CD1c-positive myeloid dendritic cell (primary cell): ENCODE results near the gene RPS3.

Experiments used
- DNase-seq: peaks from one replicate; pipeline ENCODE4 v3.0.0-alpha.2; 2016; ENCODE audit errors: extremely low spot score

RPS3 gene

DNA sequence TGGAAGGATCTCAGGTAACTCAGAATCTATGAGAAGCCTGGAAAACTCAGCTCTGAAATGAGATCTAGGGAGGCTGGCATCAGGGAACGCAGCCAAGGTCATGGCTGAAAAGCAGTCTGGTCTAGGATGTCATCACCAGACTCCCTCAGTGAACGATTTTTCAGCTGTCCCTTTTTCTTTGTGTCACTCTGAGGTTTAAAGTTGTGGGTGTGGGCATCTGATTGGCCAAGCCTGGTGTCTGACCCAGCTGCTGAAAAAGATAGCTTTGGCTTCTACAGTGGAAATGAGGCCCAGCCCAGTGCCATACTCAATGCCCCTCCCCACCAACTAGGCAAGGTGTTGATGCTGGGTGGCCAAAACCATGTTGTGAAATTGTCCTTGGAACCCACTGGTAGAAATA, 14.5 kb downstream of the RPS3 start:
- no peak for DNase-seq

DNA sequence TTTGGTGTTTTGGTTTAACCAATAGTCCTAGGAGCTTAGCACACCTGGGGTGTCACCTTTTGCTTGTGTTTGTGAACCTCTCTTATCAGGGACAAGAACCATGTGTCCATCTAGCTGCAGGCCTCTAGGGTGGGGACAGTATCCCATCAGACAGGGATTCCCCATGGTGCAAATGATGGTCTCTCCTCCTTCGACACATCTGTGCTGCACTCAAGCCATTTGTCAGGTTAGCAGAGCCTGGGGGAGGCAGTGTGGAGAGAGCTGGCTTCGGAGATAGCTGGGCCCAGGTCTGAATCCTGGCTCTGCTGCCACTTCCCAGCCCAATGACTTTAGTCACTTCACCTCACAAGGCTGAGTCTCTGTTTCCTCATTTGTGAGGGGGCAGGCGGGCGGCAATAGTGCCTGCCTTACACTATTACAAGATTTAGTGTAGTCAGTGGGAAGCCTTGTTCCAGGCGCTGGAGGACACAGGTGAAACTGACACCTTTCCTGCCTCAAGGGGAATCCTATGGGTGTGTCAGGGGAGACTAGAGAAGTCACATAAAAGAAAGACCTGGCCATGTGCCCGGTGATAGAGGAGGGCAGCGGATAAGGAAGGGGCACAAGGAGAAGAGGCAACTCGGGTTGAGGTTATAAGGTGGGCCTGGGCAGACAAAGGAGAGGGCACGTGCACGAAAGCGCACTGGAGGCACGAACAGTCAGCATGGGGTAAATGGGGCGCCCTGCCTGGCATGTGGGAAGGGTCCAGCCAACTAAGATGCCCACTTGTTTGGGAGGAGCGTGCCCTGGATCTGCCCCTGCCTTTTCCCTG, 21.1 kb downstream of the RPS3 start:
- no peak for DNase-seq

GRCh38 chr11:75421035-75421602, 21.8 kb downstream of the RPS3 start:
- no peak for DNase-seq

DNA sequence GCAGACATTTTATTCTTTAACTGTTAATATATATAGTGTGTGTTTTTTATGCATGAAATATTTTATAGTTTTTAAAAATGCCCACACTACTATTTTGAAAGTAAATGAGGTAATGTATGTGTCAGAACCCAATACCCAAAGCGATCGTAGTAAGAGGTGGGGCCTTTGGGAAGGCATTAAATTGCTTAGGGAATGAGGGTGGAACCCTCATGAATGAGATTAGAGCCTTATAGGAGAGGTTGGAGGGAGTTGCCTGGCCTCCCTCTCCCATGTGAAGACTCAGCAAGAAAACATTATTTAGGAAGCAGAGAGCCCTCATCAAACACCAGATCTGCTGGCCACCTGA, 22.6 kb downstream of the RPS3 start:
- DNase-seq: no peak

- DNase-seq: no peak
These were observed 23.2 kb downstream of the RPS3 start for GRCh38 chr11:75422248-75423231.

- DNase-seq: no peak
These were observed 24.4 kb downstream of the RPS3 start for GRCh38 chr11:75423721-75424120.

DNA sequence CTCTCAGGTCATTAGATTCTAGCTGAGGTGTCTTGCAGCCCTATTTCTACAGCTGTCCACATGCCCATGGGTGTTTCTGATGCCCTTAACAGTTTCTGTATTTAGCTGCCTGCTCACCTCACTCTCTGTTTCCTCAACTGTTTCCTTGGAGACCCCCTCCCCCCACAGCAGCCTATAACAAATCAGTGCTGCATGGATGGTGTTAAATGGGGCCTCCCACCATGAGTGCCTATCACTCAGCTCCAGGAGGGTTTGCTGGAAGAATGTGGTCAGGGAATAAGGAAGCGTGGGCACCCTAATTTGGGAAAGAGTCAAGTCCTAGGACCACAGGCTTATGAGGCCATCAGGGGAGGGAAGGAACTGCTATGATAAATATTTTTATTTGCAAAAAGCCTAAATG, 25.1 kb downstream of the RPS3 start:
- no peak for DNase-seq

DNA sequence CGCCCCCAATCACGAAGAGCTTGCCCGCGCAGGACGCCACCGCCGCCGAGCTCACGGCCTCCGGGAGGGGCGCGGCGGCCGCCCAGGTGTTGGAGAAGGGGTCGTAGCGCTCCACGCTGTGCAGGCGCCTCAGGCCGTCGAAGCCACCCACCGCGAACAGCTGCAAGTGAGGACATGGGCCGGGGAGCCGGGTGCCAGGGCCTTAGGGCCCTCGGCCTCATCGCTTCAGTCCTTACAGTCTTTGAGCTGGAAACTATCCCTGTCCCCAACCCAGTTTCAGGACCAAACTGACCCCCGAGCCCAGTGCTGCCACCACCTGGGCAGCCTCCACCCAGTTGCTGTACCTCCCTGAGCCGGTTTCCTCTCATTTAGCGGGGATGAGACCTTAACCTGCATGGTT, 26.1 kb downstream of the RPS3 start:
- DNase-seq: no peak

- DNase-seq: no peak
These were observed 27.4 kb downstream of the RPS3 start for GRCh38 chr11:75426720-75427086.

- no peak for DNase-seq
These were observed 27.9 kb downstream of the RPS3 start for GRCh38 chr11:75427181-75427580.

DNA sequence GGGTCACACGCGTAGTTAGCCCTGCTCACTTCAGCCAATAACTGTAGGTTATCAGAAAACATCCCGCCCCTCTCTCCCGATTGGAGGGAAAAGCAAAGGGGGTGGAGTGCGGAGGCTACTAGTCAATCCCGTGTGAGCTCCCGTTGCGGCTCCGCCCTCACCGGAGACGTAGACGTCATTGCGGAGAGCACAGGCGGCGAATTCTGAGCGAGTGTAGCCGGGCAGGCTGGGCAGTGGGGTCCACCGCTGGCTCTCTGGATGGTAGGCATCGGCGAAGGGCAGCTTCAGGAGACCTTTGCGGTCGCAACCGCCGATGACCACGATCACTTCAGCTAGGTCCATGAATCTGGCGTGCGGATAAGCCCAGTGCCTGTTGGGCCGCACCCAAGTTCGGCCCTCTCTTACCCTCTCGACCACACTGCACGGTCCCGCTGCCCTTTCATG, 29.0 kb downstream of the RPS3 start:
- DNase-seq: peak; percentile 82

GRCh38 chr11:75428989-75429640, 29.8 kb downstream of the RPS3 start:
- no peak for DNase-seq

DNA sequence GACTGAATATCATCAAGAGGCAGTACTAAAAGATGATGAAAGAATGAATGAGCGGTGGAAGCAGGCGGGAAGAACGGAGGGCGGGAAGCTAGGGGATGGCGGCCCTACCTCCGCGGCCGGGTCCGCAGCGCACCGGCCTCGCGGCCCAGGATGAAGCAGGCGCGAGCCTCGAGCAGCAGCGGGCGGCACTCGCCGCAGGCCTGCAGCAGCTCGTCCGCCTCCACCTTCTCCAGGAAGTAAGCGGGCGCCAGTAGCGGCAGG, 30.3 kb downstream of the RPS3 start:
- DNase-seq: no peak

DNA sequence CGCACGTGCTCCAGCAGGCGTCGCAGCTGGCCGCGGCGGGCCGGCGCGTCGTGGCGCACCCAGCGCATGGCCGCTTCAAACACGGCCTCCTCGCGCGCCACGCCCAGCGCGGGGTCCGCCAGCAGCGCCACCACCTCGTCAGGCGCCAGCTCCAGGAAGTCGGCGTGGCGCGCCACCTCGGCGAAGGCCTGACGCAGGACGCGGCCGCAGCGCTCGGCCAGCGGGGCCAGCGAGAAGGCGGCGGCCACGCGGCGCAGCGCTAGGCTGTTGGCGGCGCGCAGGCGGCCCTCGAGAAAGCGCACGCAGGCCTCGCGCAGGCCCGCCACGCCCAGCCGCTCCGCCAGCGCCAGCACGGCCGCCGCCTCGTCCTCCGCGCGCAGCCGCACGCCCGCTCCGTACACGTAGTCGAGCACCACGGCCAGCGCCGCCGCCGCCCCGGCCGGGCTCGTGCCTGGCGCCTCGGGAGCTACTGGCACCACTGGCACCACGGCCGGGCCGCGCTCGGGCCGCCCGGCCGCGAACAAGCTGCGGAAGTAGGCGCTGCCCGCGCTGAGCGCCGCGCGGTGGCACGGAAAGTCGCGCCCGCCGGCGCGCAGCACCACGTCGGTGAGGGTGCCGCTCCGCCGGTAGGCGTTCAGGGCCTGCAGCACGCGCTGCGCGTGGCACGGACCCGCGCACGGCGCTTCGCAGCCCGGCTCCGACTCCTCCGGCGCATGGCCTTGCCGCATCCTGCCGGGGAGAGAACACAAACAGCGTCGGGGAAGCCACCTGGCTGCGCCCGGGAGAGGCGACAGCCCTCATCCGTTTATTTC, 30.8 kb downstream of the RPS3 start:
- DNase-seq: peak; percentile 89

- peak; percentile 38 for DNase-seq
These were observed 31.6 kb downstream of the RPS3 start for GRCh38 chr11:75430714-75431532.

DNA sequence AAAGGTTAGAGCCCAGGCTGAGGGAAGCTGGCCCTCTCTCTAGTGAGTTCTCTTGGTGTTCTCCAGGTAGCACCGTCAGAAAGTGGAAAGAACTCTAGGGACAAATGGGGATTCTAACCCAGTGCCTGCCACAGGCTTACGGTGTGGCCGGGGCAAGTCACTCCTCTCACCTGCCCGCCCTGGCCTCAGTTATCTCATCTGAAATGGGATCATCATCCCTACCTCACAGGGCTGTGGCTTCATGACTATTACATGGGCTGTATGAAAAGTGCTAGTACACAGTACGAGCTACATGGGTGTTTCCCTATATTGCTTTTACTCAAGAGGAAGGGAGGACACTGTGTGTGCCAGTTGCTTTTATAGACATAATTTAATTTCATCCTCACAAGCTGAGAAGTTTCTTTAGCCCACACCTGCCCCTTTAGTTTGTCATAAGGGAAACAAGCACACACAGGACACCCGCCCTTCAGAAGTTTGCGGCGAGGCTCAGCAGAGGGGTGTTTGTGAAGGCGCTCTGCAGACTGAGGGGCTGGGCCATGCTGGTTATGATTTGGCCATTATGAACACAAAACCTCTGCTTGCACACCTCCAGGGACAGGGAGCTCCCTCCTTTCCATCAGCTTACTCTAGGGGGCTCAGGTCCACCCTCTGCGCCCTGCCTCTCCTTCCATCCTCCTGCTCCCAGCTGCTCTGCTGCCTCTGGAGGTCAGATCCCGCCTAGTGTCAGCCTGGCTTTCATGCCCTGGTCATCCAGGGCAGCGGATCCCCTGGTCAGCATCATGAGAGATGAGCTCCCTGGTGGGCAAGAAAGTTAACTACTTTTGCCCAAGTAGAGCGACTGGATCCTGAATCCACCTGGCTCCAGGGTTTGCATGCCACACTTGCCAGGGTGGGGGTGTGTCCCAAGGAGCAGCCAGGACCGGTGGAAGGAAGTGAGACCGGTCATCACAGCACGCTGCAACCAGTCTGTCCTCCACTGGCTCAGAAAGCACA, 32.5 kb downstream of the RPS3 start:
- no peak for DNase-seq

DNA sequence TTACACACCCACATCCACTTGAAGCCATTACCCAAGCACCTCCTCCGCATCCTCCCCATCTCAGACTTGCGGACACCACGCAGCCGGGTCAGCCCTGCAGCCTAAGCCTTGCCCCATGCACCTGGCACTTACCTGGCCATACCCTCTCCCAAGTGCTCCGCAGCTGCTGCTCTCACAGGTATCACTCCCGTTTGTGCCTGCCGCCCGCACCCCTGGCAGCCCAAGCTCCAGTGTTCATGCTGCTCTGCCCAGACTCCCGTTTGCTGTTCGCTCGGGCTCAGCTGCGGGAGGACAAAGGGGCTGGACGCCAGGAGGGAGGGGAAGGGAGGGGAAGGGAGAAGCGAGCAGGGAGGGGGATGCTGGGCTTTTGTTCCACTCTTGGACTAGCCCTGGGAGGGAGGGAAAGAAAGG, 33.6 kb downstream of the RPS3 start, which contains the start of gene KLHL35:
TSS of gene KLHL35 (minus strand) at position 293 of the 411 bp plus-strand sequence. CDS start 2,574 bp downstream, outside the sequence.
- no peak for DNase-seq

DNA sequence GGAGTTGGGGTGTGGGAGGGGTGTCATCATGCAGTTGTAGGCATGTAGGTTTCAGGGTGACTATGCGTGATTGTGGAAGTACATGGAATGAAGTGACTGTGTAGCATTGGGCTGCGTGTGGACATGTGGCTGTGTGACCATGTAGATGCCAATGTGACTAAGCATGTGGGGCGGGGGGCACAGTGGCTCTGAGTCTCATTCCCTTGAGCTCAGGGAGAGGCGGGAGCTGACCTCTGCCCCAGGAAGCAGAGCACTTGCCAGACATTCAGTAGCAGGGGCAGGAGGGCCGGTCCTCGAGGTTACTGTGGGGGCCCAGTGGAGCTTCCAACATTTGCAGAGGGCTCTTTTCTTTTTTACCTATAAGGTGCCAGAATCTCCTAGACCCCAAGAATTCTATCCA, 34.1 kb downstream of the RPS3 start:
- no peak for DNase-seq

- no peak for DNase-seq
These were observed 34.7 kb downstream of the RPS3 start for GRCh38 chr11:75434051-75434450.
